AG08395 (cell line): ENCODE results near the gene SMYD3.
"Not testable (repeated sequence)": the region's sequence is repeated elsewhere in the genome, so short reads cannot be mapped to it uniquely, and the experiment has no call there.

Experiments used
- DNase-seq: peaks from one replicate; pipeline ENCODE4 v3.0.0; 2012; ENCODE audit warnings: mixed read lengths, low spot score

SMYD3 gene

DNA sequence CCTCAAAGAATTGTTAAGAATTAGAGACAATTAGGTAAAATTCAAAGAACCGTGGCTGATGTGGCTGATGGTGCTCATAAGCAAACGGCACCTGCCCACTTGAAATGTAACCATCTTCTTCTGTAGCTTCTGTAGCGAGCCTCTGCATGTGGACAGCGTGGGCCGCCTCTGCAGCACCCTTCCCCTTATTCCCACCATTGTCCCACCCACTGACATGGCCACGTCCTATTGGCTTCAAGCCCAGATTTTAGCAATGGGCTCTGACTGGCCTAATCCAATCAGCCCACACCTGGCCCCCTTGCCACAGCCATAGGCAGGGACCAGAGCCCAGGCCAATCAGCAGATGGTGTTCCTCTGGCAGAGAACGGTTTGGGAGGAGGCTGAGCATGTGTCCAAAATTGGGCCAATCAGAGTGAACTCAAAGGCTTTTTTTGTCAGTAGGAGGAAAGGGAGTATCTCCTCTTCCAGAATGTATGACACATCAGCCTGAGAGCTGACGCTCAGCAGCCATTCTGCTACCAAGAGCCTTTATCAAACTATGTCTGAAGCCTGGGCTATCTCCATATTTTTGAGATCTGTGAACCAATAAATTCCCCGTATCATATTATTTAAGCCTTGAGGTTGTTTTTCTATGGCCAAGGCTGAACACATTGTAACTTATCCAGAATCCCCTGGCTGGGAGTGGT is 518.5 kb downstream of the SMYD3 start:
- no peak for DNase-seq

DNA sequence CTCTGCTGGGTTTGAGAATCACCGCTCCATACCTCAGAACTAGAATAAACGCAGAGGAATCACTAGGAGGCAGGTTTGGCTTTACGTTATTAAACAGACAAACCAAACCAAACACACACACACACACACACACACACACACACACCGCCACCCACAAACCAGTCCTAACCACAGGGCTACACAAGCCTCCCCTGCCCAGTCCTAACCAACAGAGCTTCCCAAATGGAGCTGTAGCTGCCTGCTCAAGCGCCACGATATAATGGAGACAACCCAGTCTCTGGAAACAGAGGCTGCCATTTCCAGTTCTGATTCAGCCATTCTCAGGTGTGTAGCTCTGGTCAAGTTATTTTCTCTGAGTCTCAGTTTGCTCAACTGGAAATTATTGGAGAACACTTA is 519.1 kb downstream of the SMYD3 start:
- DNase-seq: no peak

DNA sequence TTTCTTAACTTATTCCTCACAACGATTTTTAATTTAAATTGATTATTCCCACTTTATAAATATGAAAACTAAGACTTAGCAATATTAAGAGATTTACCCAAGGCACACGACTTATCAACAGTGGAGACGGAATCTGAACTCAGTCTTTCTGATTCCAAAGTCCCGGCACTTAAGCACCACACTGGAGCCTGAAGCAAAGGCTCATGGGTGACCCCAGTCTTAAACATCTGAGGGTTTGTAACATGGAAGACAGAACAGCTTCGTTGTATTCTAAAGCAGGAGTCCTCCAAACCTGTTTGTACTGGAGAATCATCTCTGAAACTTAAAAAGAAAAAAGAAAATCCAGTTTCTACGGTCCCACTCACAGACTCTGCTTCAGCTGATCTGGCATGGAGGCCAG is 519.5 kb downstream of the SMYD3 start:
- DNase-seq: no peak

DNA sequence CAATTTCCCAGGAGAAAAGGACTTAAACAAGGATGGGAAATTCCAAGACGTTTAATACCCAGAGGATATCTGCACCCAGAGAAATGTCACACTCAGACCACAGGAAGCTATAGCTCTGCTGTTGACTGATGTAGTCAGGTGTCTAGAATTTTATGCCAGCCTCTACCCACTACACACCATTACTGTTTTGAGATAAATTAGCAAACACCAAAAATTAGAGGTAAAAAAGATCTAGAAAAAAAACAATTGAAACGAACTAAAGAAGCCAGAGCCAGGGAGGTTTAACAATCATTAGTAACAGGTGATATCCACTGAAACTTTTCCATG is 519.9 kb downstream of the SMYD3 start:
- DNase-seq: no peak

DNA sequence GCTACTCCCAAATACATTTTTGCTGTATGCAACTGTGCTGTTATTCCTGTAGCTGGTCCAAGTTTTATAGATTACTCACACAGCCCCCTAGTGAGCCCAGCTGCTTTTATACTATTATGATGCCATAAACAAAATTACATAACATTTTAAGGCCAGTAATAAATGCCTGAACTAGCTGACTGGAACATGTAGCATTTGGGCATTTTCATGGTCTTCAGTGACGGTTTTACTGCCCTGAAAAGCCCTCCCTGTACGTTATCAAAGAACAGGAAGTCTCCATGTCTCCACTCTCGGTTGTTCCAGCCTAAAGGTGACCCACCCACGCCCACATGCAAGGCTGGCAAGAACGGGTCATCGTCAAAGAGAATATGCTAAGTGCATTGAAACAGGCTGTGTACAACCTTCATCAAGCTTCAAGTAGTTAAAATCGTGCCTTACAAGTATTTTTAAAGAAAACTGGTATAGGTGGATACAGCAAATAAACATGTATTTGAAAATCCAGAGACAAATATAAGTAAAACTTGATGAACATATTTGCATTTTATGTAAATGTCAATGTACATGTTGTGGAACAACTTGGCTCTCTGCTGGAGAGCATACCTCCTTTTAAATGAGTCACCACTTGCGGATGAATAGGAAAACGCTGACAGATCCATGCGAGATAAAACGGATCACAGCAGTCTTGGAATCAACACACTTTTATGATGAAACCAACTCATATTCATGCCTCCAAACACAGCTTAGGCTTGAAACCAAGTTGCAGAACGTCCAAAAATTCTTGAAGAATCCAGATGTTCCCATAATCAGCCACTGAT is 520.5 kb downstream of the SMYD3 start:
- DNase-seq: peak; percentile 69

DNA sequence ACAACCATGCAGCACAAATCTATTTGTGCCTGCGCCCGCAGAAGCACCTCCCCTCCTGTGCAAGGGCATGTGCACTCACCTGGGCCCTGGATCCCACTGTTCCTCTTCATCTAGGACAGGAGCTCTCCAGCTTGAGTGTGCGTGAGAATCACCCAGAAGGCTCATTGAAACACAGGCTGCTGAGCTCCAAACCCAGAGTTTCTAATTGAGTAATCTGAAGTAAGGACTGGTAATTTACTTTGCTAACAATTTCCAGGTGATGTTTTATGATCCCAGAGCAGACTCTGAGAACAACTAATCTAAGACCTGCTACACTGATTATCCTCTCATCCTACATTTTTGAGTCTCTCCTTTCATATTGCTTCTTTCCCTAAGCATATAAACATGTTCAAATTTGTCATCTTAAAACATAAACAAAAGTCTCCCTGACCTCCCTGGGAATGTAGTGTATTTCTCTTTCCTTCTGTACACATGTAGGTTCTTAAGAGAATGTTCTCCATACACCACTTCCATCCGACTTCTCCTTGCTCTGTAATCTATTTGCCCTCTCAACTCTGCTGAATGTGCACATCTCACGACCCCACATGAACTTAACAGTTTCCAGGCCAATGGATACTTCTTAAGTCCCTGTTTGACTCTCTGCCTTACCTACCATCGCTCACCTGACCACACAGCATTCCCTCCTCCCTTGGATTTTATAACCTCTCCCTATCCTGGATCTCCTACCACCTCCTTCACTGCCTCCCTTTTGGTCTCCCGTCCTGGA is 522.5 kb downstream of the SMYD3 start:
- DNase-seq: no peak

DNA sequence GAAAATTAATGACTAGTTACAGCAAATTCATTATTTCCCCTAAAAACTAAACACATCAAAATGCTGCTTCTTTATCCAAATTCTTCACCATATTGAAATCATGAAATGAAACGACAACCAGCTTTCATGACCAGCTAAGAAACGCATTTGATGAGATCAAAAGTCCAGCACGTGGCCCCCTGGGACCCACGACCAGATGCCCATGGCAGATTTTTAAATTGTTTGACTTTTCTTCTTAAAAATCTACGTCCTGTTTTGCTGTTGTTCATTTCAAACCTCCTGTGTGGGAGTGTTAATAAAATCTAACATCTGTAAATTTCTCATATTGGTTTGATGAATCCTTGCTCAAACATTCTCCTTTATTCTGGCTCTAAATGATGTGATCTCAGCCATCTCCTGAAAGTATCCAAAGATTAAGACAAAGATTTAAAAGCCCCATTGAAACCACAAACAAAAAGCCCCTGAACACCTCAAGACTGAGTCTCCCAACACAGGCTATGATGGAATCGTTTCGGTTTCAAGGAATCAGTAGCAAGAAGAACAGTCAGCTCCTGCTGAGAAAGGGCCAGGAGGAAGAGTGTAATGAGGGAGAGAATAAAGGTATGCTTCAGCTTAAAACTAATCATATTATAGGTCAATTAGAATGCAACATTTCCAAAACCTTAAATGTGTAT is 523.6 kb downstream of the SMYD3 start:
- DNase-seq: peak; percentile 18

DNA sequence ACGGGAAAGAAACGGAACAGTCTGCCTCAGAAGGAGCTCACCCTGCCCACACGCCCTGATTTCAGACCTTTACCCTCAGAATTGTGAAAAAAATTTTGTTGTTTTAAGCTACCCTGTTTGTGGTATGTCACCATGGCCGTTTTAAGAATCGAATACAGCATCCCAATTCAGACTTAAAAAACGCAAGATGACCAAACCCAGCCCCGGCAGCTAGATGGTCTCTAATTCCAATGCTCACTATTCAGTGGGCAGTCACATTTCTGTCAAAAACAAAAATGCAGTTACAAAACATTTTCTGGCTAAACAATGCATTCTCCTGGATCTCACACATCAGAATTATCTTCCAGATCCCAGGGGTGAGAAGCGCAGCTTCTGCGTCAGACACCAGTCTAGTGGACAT is 527.5 kb downstream of the SMYD3 start:
- DNase-seq: no peak

DNA sequence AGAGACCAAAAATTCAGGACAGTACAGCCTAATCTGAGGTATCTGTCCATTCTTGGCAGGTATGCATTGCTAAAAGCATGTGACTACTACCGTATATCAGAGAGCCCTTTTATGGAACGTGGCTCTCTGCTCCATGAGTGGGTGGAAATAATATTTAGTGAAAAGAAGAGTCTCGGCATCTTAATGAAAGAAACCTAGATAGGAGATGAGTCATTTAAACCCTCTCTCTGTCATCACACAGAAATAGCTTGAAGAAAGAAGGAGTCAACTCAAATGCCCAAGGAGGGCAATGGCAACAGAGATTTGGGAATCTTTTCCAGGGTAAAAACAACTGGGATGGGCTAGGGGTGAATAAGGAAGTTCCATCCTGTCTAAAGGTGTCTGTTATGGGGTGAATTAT is 528.2 kb downstream of the SMYD3 start:
- peak; percentile 27 for DNase-seq

DNA sequence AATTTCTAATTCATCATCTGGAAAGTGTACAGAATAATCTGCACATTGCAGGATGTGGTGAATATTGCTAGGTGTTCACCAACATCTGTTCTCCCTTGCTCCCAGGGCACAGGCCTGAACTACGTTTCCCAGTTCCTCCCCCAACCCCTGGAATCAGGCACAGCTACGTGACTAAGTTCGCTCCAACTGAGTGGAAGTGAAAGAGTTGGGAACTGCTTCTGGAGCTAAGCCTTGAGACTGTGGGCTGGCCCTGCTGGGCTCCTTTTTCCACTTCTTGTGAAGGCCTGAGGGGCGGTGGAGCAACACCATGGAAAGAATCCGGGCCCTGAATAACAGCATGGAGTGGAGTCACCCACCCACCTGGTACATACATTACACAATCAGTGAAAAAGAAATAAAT is 534.6 kb downstream of the SMYD3 start:
- DNase-seq: no peak

DNA sequence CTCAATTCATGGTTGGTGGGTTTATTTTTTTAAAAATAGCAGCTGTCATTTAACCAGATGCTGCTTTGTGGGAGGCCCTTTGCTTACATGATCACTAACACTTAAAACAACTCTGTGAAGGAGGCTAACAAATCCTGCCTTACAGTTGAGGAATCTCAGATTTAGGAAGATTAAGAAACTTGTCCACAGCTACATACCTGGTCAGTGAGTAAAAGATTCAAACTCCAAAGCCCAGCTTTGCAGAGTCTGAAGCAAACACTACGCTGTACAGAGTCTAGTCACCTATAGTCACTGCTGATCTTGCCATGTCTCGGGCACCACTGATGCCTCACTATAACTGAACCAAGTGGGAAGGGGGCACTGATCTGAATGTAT is 535.4 kb downstream of the SMYD3 start:
- peak; percentile 18 for DNase-seq

DNA sequence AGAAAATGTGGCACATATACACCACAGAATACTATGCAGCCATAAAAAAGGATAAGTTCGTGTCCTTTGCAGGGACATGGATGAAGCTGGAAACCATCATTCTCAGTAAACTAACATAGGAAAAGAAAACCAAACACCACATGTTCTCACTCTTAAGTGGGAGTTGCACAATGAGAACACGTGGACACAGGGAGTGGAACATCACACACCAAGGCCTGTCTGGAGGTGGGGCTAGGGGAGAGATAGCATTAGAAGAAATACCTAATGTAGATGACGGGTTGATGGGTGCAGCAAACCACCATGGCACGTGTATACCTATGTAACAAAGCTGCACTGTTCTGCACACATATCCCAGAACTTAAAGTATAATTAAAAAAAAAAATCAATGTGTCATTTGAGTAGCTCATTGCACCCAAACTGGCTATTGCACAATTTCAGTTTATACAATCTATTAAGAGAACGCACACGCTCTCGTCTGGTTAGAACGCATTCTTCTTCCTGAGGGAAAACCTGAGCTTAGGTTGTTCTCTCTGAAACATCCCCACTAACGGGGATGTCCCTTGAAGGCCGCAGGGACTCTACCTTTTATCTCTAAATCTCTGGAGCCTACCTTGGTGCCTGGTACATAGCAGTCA is 535.9 kb downstream of the SMYD3 start:
- not testable (repeated sequence) for DNase-seq

DNA sequence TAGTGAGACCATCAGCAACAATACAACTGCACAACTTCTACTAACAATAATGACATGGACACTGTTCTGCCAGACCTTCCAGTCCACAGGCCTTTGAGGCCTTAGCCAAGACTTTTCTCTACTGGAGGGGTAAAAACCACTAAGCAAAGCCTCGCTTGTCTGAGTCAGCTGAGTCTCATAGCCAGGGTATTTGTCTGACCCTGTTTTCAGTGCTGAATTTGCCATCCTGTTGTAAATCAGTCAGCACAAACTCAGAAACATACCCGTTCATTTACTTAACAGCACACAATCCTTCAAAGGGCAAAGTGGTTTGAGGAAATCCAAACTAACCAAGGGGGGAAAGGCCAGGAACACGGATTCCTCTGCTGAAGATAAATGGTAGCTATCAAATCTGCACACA is 537.8 kb downstream of the SMYD3 start:
- peak; percentile 90 for DNase-seq

DNA sequence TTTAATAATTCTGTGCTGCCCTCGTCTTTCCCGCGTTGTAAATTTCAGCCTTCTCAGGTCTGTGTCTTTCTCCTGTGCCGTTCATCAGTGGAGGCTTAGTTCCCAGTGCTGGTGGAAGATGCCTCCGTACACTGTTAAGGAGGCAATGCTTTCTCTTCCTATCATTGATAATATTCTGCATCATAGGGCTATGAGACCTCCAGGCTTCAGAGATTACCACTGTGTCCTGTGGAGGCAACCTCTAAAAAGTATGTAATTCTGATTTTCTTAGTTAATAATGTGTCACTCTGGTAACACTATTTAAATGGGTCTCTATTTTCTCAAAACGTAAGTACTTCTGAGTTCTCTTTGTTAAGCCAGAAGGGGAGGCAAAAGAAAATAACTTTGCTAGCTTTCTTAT is 538.3 kb downstream of the SMYD3 start:
- DNase-seq: no peak

DNA sequence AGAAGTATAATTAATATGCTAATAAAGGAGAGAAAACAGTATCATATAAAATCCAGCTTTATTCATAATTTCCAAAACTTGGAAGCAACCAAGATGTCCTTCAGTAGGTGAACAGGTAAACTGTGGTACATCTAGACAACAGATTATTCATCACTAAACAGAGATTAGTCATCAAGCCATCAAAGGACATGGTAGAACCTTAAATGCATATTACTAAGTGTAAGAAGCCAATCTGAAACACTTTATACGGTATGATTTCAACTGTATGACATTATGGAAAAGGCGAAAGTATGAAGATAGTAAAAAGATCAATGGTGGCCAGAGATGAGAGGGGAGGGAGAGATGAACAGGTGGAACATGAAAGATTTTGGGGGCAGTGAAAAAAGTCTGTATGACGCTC is 541.7 kb downstream of the SMYD3 start:
- DNase-seq: no peak

DNA sequence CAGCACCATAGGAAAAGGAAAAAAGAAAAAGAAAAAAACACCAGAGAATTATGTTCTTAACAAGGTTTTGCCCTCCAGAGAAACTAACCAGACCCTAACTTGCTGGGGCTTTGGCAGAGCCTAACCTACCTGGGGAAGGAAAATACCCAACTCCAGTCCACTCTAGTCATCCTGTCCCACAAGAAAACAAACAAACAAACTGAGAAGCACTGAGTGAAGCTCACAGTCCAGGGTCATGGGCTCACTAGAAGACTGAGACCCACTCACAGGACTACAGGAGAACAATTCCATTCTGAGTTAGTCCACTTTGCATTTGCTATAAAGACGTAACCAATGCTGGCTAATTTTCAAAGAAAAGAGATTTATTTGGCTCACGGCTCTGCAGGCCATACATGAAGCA is 543.4 kb downstream of the SMYD3 start:
- no peak for DNase-seq

DNA sequence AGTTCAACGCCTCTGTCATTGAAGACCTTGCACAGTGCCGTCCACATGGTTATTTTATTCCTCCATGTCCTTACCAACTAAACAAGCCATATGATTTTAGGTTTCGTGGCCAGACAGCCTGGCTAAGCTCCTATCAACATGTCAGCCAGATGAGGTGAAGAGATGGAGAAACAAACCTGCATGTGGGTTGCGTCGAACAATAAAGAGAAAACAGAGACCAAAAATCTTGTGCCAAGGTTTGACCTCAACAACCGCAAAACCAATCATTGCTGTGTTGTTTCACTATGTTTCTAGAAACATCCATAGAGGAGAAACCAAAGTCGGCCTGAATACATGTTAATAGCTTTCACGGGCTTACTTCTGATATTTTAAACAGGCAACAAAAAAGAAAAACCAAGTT is 544.6 kb downstream of the SMYD3 start:
- DNase-seq: no peak

DNA sequence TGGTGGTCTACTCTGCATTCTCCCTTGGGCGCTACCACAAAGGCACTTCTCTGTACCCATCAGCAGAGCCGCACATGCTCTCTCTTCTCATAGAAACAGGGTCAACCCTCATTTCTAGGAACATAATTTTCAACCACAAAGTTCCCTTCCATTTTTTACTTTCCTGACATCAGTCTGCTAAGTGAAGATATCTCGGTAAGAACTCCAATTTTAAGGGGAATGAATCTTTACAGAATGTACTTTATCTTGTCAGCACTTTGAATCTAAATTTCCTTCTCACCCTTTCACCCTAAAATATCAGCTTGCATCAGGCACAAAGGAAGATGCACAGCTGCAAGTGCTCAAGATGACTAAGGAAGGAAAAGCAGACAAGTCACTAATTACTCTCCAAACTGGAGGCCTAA is 545.9 kb downstream of the SMYD3 start:
- peak; percentile 26 for DNase-seq

DNA sequence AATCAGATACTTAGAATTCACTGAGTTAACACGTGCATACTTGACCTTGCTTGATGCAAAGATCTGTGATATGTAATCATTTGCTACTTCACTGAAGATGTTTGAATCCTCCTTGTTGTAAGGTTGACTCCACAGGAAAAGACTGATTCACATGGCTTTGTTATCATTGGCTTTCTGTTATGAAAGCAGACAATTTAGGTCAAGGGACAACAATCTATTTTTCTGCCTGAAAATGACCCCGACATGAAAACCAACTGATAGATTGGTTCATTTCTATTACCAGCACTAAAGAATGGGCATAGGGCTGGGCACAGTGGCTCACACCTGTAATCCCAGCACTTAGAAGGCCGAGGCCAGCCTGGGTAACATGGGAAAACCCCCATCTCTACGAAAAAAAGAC is 546.9 kb downstream of the SMYD3 start:
- no peak for DNase-seq

DNA sequence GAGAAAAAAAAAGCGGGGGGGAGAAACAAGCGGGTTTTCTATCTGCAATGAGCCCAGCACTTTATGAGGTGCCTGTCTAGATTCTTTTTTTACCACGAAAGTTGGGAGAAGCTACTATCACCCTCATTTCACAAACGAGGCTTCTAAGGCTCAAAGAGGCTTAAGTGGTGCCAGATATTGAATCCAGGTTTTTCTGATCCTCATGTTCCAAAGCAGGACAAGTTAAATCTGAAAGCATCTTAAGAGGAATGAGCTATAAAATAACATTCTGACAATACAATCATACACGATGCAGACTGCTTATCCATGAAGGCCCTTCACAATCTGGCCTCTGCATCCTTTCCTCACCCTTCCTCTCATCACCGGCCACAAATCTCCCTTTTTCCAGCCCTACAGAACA is 549.1 kb downstream of the SMYD3 start:
- DNase-seq: no peak

DNA sequence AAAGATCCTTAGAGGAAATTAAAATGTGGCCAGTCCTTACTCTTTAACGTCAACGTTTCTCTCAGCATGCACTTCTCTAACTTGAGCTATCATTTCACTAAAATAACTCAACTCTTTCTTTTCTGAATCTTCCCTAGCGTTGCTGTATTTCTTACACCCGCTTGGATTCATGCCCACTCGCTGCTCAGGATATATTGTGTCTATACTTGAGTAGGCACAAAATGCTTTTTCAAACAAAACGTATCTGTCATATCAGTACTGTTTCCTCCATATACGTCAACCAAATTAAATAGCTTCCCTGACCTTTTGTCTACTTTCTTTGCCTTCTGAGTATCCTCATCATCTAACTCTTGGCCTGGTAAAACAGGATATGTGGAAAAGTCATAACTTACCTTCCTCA is 549.7 kb downstream of the SMYD3 start:
- no peak for DNase-seq

DNA sequence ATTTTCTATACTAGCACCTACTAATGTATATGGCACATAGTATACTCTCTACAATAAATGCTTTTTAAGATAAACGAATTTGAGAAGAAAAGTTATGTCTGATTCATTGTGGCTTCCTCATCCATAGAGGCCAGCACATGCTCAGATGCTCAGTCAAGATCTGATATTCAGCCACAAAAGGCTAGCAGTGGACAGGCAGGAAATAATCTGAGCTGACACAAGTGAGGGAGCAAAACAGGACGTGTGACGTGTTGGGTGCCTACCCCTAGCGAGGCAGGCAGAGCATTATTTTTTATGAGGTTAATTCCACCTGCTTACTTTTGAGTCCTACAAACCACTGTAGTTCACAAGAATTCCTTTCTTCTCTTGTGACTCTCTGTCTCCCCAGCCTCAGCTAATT is 550.9 kb downstream of the SMYD3 start:
- DNase-seq: no peak
